SK-N-SH (cell line): ENCODE results near the gene ATP2B3. TPM values are rescaled to one million over a fixed set of nuclear protein-coding genes. Genes with fewer than 3 reads are reported as not detected.

Experiments used
- CTCF ChIA-PET: fragments of 300-600, 350-600 bp; formaldehyde crosslinking; extraction: SDS; loops from one replicate; lab custom pipeline; 2021; lab: Yijun Ruan, JAX
- POLR2A ChIA-PET: fragments of 350-600 bp; sonication (Branson Sonifier 250); formaldehyde crosslinking; extraction: SDS; loops from one replicate; lab custom pipeline; 2020; ENCODE audit warnings: antibody characterized with exemption, inconsistent platforms; lab: Yijun Ruan, JAX
- DNase-seq: peaks from one replicate; pipeline ENCODE4 v3.0.0; 2012
- H2AFZ ChIP-seq: fragments of 200-600 bp; sonication (generic); 2 replicates; pipeline ENCODE4 v1.8.1; 2016; ENCODE audit warnings: antibody characterized with exemption, mild to moderate bottlenecking, low read depth
- H3F3A ChIP-seq: fragments of 200-600 bp; sonication (generic); replicated peaks from 2 replicates; pipeline ENCODE3; 2016; ENCODE audit warnings: antibody characterized with exemption, mild to moderate bottlenecking; ENCODE audit not compliant: insufficient read depth
- H3K27ac ChIP-seq, 2 experiments: fragments of 200-500 bp in 1 of 2; fragments of 200-600 bp in 1 of 2; sonication (Bioruptor generic) in 1 of 2; sonication (generic), shearing (Covaris generic) in 1 of 2; 2 replicates each; pipeline versions ENCODE4 v1.5.1 to v1.6.1; 2014 to 2016; ENCODE audit warnings: low read depth in 2 of 2, inconsistent platforms in 1 of 2, low read length in 1 of 2, mild to moderate bottlenecking in 1 of 2, mixed read lengths in 1 of 2
- H3K27me3 ChIP-seq: fragments of 200-600 bp; sonication (generic), shearing (Covaris generic); 2 replicates; pipeline ENCODE4 v1.6.1; 2016; ENCODE audit warnings: mixed run types; ENCODE audit not compliant: insufficient read depth
- H3K36me3 ChIP-seq, 2 experiments: fragments of 200-500 bp in 1 of 2; fragments of 200-600 bp in 1 of 2; sonication (Bioruptor generic) in 1 of 2; sonication (generic) in 1 of 2; replicated peaks in 1 of 2; 2 replicates each; pipeline versions ENCODE3 to v1.5.1; 2014 to 2016; ENCODE audit warnings: low read length in 1 of 2, mild to moderate bottlenecking in 1 of 2; ENCODE audit not compliant: insufficient read depth in 2 of 2, control insufficient read depth in 1 of 2
- H3K4me1 ChIP-seq, 2 experiments: fragments of 200-500 bp in 1 of 2; fragments of 200-600 bp in 1 of 2; sonication (Bioruptor generic) in 1 of 2; sonication (generic), shearing (Covaris generic) in 1 of 2; 2 replicates each; pipeline versions ENCODE4 v1.5.1 to v1.6.1; 2014 to 2016; ENCODE audit warnings: low read depth in 1 of 2, low read length in 1 of 2, mixed run types in 1 of 2; ENCODE audit not compliant: insufficient read depth in 2 of 2, control insufficient read depth in 1 of 2
- H3K4me2 ChIP-seq: fragments of 200-600 bp; sonication (generic), shearing (Covaris generic); 2 replicates; pipeline ENCODE4 v1.6.1; 2017; ENCODE audit warnings: mixed run types
- H3K4me3 ChIP-seq, 2 experiments: fragments of 200-500 bp in 1 of 2; fragments of 200-600 bp in 1 of 2; sonication (Bioruptor generic) in 1 of 2; sonication (generic), shearing (Covaris generic) in 1 of 2; 2 replicates each; pipeline versions ENCODE4 v1.5.1 to v1.8.1; 2014 to 2016; ENCODE audit warnings: low read depth in 2 of 2, inconsistent platforms in 1 of 2, low read length in 1 of 2, mild to moderate bottlenecking in 1 of 2, mixed read lengths in 1 of 2, moderate library complexity in 1 of 2
- H3K79me2 ChIP-seq: fragments of 200-600 bp; sonication (generic); 2 replicates; pipeline ENCODE4 v1.8.1; 2017; ENCODE audit warnings: mild to moderate bottlenecking; ENCODE audit not compliant: insufficient read depth
- H3K9ac ChIP-seq: fragments of 200-600 bp; sonication (generic); 2 replicates; pipeline ENCODE4 v1.6.1; 2017; ENCODE audit warnings: mixed run types
- H3K9me2 ChIP-seq: fragments of 200-600 bp; sonication (generic); 2 replicates; pipeline ENCODE4 v1.6.1; 2017; ENCODE audit warnings: mixed run types
- H3K9me3 ChIP-seq: fragments of 200-600 bp; sonication (generic); 2 replicates; pipeline ENCODE4 v1.6.1; 2017; ENCODE audit warnings: mixed run types, mild to moderate bottlenecking, moderate library complexity
- H4K20me1 ChIP-seq: fragments of 200-600 bp; sonication (generic); 2 replicates; pipeline ENCODE4 v1.6.1; 2017; ENCODE audit warnings: mild to moderate bottlenecking, mixed run types; ENCODE audit not compliant: insufficient read depth
- ELF1 ChIP-seq: IDR thresholded peaks from 2 replicates; pipeline ENCODE4 v1.4.0; 2012
- EP300 ChIP-seq, 2 experiments: IDR thresholded peaks; 2 replicates each; pipeline versions ENCODE4 v1.4.0 to v1.6.1; 2012; ENCODE audit warnings: borderline replicate concordance in 1 of 2, low read depth in 1 of 2, low read length in 1 of 2
- FOXJ3 ChIP-seq: sonication (generic); formaldehyde crosslinking; IDR thresholded peaks from 2 replicates; pipeline ENCODE4 v1.5.1; 2020; ENCODE audit warnings: mild to moderate bottlenecking, missing genetic modification reagents
- GABPA ChIP-seq: IDR thresholded peaks from 2 replicates; pipeline ENCODE4 v1.4.0; 2012; ENCODE audit warnings: low read depth, mild to moderate bottlenecking
- GATA2 ChIP-seq: sonication (generic); formaldehyde crosslinking; IDR thresholded peaks from 2 replicates; pipeline ENCODE4 v1.5.0; 2020; ENCODE audit warnings: mild to moderate bottlenecking, missing genetic modification reagents
- POLR2AphosphoS5 ChIP-seq: IDR thresholded peaks from 2 replicates; pipeline ENCODE4 v1.6.1; 2012; ENCODE audit warnings: low read depth, low read length
- RCOR1 ChIP-seq: fragments of 150-350 bp; IDR thresholded peaks from 2 replicates; pipeline ENCODE4 v1.6.1; 2017; ENCODE audit warnings: antibody characterized with exemption, low read length
- RXRA ChIP-seq: IDR thresholded peaks from 2 replicates; pipeline ENCODE4 v1.4.0; 2012; ENCODE audit warnings: low read depth, mild to moderate bottlenecking, borderline replicate concordance
- SIN3A ChIP-seq: IDR thresholded peaks from 2 replicates; pipeline ENCODE4 v1.6.1; 2012; ENCODE audit warnings: low read depth, mild to moderate bottlenecking, low read length, moderate library complexity, borderline replicate concordance
- SMC3 ChIP-seq: IDR thresholded peaks from 2 replicates; pipeline ENCODE4 v1.6.1; 2012; ENCODE audit warnings: low read depth, low read length, improper control_type of control experiment
- TEAD4 ChIP-seq: IDR thresholded peaks from 2 replicates; pipeline ENCODE4 v1.4.0; 2012; ENCODE audit warnings: mild to moderate bottlenecking, borderline replicate concordance; ENCODE audit not compliant: insufficient read depth
- WGBS: methylation state at CpG from one replicate; pipeline ENCODE4 v1.1.6; 2017; ENCODE audit warnings: low lambda C conversion rate; 5-methylcytosine and 5-hydroxymethylcytosine counted together
- polyA plus RNA-seq, 3 experiments: library from polyadenylated mRNA; depleted of rRNA; stranded (reverse); fragments of >200 nt; gene quantifications; 2 replicates each; pipeline ENCODE4 v1.2.3, GENCODE V29; 2012
- TF ChIP-seq, protein P1 (sequence below): fragments of 200-600 bp; sonication (generic); IDR thresholded peaks from 2 replicates; pipeline ENCODE4 v1.6.1; 2017; ENCODE audit warnings: antibody characterized with exemption, mild to moderate bottlenecking, moderate library complexity
- TF ChIP-seq, protein P2 (sequence below): IDR thresholded peaks from 2 replicates; pipeline ENCODE4 v1.6.1; 2012; ENCODE audit warnings: mild to moderate bottlenecking, low read depth, low read length, moderate library complexity
- TF ChIP-seq, protein P3 (sequence below): IDR thresholded peaks from 2 replicates; pipeline ENCODE4 v1.4.0; 2012; ENCODE audit warnings: low read depth, borderline replicate concordance

Gene ATP2B3
- polyA plus RNA-seq, 1 of the 3 experiments (the other 2 are of a cell fraction): 0.16 TPM

DNA sequence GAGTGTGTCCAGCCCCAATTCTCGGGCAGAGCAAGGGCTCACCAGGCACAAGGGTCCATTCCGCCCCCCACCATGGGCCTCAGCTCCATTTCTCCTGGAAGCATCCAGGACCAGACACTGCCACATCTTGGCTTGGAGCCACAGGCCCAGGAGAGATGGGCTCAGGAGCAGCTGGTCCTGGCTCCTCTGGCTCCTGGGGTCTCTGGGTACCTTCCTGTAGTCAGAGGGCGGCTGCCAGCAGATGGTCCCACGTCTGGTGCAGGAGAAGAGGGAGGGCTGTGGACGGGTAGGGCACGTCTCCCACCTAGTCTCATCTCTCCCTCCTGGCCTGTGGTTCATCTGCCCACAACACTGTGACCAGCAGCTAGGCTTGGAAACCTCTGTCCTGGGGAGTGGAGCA, 8.0 kb downstream of the ATP2B3 start:
- H3K27me3 ChIP-seq: peaks cover 37% of the 10 kb centered on the region
- H3K4me3 ChIP-seq: no peak overlapping the region
- H3K4me1 ChIP-seq: peaks cover 0 to 67% of the 10 kb centered on the region in 2 experiments; a peak in 3 of 4 replicates
- peak overlapping the region in 1 of 2 experiments; percentile 92; a peak in 2 of 4 replicates for H3K27ac ChIP-seq
- no peaks in the 10 kb centered on the region for H3K79me2 ChIP-seq
- ChIA-PET CTCF (interaction anchor here (1.8 to 4.1 kb wide), 4 partner anchors 13 to 55 kb away, joined by 5 to 40 read pairs (median 8); partner anchors contain the start of gene HAUS7), POLR2A (no interaction called here)
- H3K4me2 ChIP-seq: no peak overlapping the region
- no peaks in the 10 kb centered on the region for H3K9me2 ChIP-seq
- H2AFZ ChIP-seq: no peak overlapping the region
- TF ChIP-seq, protein P1, sequence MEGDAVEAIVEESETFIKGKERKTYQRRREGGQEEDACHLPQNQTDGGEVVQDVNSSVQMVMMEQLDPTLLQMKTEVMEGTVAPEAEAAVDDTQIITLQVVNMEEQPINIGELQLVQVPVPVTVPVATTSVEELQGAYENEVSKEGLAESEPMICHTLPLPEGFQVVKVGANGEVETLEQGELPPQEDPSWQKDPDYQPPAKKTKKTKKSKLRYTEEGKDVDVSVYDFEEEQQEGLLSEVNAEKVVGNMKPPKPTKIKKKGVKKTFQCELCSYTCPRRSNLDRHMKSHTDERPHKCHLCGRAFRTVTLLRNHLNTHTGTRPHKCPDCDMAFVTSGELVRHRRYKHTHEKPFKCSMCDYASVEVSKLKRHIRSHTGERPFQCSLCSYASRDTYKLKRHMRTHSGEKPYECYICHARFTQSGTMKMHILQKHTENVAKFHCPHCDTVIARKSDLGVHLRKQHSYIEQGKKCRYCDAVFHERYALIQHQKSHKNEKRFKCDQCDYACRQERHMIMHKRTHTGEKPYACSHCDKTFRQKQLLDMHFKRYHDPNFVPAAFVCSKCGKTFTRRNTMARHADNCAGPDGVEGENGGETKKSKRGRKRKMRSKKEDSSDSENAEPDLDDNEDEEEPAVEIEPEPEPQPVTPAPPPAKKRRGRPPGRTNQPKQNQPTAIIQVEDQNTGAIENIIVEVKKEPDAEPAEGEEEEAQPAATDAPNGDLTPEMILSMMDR: no peak
- TF ChIP-seq, protein P2, sequence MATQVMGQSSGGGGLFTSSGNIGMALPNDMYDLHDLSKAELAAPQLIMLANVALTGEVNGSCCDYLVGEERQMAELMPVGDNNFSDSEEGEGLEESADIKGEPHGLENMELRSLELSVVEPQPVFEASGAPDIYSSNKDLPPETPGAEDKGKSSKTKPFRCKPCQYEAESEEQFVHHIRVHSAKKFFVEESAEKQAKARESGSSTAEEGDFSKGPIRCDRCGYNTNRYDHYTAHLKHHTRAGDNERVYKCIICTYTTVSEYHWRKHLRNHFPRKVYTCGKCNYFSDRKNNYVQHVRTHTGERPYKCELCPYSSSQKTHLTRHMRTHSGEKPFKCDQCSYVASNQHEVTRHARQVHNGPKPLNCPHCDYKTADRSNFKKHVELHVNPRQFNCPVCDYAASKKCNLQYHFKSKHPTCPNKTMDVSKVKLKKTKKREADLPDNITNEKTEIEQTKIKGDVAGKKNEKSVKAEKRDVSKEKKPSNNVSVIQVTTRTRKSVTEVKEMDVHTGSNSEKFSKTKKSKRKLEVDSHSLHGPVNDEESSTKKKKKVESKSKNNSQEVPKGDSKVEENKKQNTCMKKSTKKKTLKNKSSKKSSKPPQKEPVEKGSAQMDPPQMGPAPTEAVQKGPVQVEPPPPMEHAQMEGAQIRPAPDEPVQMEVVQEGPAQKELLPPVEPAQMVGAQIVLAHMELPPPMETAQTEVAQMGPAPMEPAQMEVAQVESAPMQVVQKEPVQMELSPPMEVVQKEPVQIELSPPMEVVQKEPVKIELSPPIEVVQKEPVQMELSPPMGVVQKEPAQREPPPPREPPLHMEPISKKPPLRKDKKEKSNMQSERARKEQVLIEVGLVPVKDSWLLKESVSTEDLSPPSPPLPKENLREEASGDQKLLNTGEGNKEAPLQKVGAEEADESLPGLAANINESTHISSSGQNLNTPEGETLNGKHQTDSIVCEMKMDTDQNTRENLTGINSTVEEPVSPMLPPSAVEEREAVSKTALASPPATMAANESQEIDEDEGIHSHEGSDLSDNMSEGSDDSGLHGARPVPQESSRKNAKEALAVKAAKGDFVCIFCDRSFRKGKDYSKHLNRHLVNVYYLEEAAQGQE: no peak
- TF ChIP-seq RCOR1 (no peak), GATA2 (no peak), SMC3 (no peak), FOXJ3 (CRISPR knock-in tag) (no peak), POLR2AphosphoS5 (no peak), GABPA (no peak), ELF1 (no peak), RXRA (no peak), TEAD4 (no peak), SIN3A (no peak), EP300 (IDR thresholded peaks at IDR 0.05; ENCODE audit: borderline replicate concordance in 1 of 2, low read depth in 1 of 2, low read length in 1 of 2) (no peak)
- TF ChIP-seq, protein P3, sequence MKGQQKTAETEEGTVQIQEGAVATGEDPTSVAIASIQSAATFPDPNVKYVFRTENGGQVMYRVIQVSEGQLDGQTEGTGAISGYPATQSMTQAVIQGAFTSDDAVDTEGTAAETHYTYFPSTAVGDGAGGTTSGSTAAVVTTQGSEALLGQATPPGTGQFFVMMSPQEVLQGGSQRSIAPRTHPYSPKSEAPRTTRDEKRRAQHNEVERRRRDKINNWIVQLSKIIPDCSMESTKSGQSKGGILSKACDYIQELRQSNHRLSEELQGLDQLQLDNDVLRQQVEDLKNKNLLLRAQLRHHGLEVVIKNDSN: no peak
- peaks cover 4% of the 10 kb centered on the region for H3F3A ChIP-seq
- peak; percentile 61 for DNase-seq
- WGBS: 23% methylated on average over 5 of the region's 6 CpGs
- H3K36me3 ChIP-seq: no peaks in the 10 kb centered on the region
- no peaks in the 10 kb centered on the region for H4K20me1 ChIP-seq
- no peak overlapping the region for H3K9ac ChIP-seq
- no peaks in the 10 kb centered on the region for H3K9me3 ChIP-seq
